BJ (cell line): ENCODE measurements around the gene PLA2G4C. TPM values are rescaled to one million over a fixed set of nuclear protein-coding genes. Genes with fewer than 3 reads are reported as not detected.

Experiments
- CTCF ChIA-PET: fragments of 350-600 bp; formaldehyde crosslinking; extraction: SDS; loops from one replicate; lab custom pipeline; 2021; ENCODE audit warnings: antibody characterized with exemption, inconsistent platforms; lab: Yijun Ruan, JAX
- POLR2A ChIA-PET: fragments of 300-600 bp; sonication (Branson Sonifier 250); formaldehyde crosslinking; extraction: SDS; loops from one replicate; lab custom pipeline; 2021; ENCODE audit warnings: antibody characterized with exemption; lab: Charles Lee
- DNase-seq: peaks from one replicate; pipeline ENCODE4 v3.0.0-alpha.2; 2011; ENCODE audit warnings: low read depth
- H3K27me3 ChIP-seq: 2 replicates; pipeline ENCODE4 v1.6.0; 2011; ENCODE audit warnings: low read length; ENCODE audit not compliant: control insufficient read depth, insufficient read depth
- H3K36me3 ChIP-seq: 2 replicates; pipeline ENCODE4 v1.5.1; 2011; ENCODE audit warnings: low read length; ENCODE audit not compliant: control insufficient read depth, insufficient read depth
- H3K4me3 ChIP-seq: 2 replicates; pipeline ENCODE4 v1.5.1; 2011; ENCODE audit warnings: low read depth, mild to moderate bottlenecking, control low read depth, low read length
- polyA plus RNA-seq: library from polyadenylated mRNA; depleted of rRNA; stranded (reverse); fragments of >200 nt; gene quantifications from 2 replicates; pipeline ENCODE4 v1.2.3, GENCODE V29; 2011
- TF ChIP-seq, protein P1 (sequence below): IDR thresholded peaks from 2 replicates; pipeline ENCODE4 v1.5.1; 2011; ENCODE audit warnings: low read depth, mild to moderate bottlenecking, control low read depth, inconsistent platforms, low read length, moderate library complexity; ENCODE audit not compliant: insufficient read depth

The PLA2G4C gene
- polyA plus RNA-seq, 1 experiment = 11.3 TPM

DNA sequence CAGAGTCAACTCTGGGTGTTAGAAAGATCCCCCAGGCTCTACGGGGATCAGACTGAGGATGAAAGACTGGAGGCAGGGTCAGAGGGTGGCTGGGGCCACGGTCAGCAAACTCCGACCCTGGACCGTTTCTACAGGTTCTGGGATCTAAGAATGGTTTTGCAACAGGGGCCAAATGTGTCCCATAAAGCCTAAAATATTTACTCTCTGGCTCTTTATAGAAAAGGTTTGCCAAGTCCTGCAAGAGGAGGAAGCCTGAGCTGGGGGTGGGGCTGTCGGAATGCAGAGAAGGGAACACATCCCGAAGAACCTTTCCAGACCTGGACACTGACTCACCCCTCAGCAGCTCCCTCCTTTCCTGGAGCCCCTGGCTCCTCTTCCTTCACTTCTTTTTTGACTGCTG is 38.8 kb upstream of the PLA2G4C start:
- 0 out of 2 replicates have a peak, but pooled peaks cover 1% of the 10 kb centered on the region for H3K36me3 ChIP-seq
- ChIA-PET POLR2A (no interaction called here), CTCF (interaction anchor here (1.0 to 2.5 kb wide), 5 partner anchors 10 to 186 kb away, joined by 3 to 19 read pairs (median 6); no protein-coding TSS in a partner anchor)
- TF ChIP-seq, protein P1, sequence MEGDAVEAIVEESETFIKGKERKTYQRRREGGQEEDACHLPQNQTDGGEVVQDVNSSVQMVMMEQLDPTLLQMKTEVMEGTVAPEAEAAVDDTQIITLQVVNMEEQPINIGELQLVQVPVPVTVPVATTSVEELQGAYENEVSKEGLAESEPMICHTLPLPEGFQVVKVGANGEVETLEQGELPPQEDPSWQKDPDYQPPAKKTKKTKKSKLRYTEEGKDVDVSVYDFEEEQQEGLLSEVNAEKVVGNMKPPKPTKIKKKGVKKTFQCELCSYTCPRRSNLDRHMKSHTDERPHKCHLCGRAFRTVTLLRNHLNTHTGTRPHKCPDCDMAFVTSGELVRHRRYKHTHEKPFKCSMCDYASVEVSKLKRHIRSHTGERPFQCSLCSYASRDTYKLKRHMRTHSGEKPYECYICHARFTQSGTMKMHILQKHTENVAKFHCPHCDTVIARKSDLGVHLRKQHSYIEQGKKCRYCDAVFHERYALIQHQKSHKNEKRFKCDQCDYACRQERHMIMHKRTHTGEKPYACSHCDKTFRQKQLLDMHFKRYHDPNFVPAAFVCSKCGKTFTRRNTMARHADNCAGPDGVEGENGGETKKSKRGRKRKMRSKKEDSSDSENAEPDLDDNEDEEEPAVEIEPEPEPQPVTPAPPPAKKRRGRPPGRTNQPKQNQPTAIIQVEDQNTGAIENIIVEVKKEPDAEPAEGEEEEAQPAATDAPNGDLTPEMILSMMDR = no peak
- no peaks in the 10 kb centered on the region for H3K27me3 ChIP-seq
- no peak for DNase-seq
- no peak overlapping the region for H3K4me3 ChIP-seq

DNA sequence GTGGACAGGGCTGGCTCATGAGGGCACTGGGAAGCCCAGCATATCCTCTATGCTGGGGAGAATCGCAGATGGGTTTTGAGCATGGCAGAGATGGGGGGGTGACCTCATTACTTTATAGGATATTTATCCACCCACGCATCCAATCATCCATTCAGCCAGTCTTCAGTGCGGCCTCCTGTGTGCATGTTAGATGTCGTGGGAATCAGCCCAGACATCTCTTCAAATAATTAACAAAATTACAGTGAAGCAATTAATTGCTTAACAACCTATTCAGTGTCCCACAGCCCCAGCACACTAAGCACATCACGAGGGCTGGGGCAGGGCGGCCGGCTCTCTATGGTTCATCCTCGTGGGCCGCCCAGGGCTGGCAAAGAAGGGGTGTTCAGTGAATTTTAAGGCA is 38.0 kb upstream of the PLA2G4C start:
- Histone ChIP-seq H3K4me3 (no peak overlapping the region), H3K27me3 (no peaks in the 10 kb centered on the region), H3K36me3 (0 out of 2 replicates have a peak, but pooled peaks cover 1% of the 10 kb centered on the region)
- ChIA-PET CTCF (interaction anchor here (0.5 to 2.1 kb wide), 2 partner anchors 11 to 45 kb away, joined by 3 to 5 read pairs; no protein-coding TSS in a partner anchor), POLR2A (no interaction called here)
- DNase-seq = no peak
- TF ChIP-seq, protein P1 = no peak

DNA sequence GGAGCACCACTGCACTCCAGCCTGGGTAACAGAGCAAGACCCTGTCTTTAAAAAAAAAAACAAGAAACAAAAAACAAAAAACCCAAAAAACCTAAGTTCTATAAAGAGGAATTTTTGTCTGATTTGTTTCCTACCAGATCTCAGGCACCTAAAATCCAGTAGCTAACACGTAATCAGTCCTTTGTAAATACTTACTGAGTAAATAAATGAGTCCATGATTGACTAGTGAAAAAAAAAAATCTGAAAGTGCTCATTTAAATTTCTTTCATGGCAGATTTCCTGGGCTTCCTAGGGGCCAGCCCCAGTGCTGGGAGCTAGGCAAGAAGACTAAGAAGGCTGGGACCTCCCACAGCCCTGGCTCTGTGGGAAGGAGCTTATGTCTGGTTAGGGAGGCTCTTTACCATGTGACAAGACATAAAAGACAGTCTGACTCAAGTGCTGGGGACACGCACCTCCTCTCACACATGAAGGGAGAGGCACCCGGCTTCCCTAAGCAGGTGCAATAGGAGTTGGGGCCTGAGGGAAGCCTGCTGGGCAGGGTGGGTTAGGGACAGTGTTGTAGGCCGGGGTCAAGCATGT is 37.1 kb upstream of the PLA2G4C start:
- POLR2A ChIA-PET = no interaction called here

DNA sequence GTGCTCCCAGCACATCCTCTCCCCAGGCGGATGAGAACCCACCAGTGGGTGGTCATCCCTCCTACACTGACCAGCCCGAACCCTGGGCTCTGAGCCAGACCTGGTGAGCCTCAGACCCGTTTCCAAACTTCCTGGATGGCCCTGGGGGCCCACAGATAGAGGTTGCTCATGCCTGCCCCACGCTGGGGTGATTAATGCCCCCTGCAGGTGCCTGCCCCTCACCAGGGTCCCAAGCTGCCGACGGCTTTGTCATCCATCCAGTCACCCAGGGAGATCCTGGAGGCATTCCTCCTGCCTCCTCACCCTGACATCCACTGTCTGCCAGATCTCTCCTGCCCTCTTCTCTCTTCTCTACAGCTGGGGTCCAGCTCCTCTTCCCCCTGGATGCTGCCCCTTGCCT is 28.4 kb upstream of the PLA2G4C start:
- POLR2A ChIA-PET = no interaction called here
- H3K27me3 ChIP-seq = no peaks in the 10 kb centered on the region
- TF ChIP-seq, protein P1 = no peak
- CTCF ChIA-PET = interaction anchor here (0.5 kb wide), 1 partner anchor 175 kb away, joined by 3 read pairs; no protein-coding TSS in a partner anchor
- H3K4me3 ChIP-seq = no peak overlapping the region
- no peak for DNase-seq
- no peaks in the 10 kb centered on the region for H3K36me3 ChIP-seq

More for the DNA sequence above, 37.1 kb upstream of the PLA2G4C start:
- no peak overlapping the region for H3K4me3 ChIP-seq
- DNase-seq = no peak
- 0 out of 2 replicates have a peak, but pooled peaks cover 1% of the 10 kb centered on the region for H3K36me3 ChIP-seq
- H3K27me3 ChIP-seq = no peaks in the 10 kb centered on the region
- TF ChIP-seq, protein P1 = no peak
- CTCF ChIA-PET = interaction anchor here (0.6 kb wide), 1 partner anchor 184 kb away, joined by 4 read pairs; no protein-coding TSS in a partner anchor

DNA sequence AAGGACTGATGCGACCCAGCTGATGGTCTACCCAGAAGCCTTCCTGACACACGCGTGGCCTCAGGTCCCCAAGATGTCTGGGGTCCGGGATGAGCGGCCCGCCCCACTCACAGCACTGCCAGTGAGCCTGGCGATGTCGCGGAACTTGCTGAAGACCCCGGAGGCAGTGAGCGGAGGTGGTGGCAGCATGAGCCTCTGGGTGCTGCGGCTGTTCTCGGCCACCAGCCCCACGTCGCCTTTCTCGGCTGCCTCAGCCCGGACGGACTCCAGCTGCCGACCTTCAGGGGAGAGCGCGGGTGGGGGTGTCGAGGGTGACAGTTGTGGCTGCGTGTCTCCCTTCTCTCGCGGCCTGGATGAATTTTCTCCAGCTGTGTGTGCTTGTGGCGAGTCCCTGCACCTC is 26.8 kb upstream of the PLA2G4C start:
- H3K27me3 ChIP-seq = no peaks in the 10 kb centered on the region
- TF ChIP-seq, protein P1 = no peak
- peaks cover 2% of the 10 kb centered on the region; the same call in 1 of the 2 replicates for H3K36me3 ChIP-seq
- no peak for DNase-seq
- ChIA-PET POLR2A (no interaction called here), CTCF (no interaction called here)
- H3K4me3 ChIP-seq = no peak overlapping the region
